GM19240 (cell line): ENCODE measurements around the gene DCAF7.

Experiments
- DNase-seq: peaks from one replicate; pipeline ENCODE4 v3.0.0; 2011; ENCODE audit warnings: low spot score; ENCODE audit not compliant: insufficient read length

The DCAF7 gene

DNA sequence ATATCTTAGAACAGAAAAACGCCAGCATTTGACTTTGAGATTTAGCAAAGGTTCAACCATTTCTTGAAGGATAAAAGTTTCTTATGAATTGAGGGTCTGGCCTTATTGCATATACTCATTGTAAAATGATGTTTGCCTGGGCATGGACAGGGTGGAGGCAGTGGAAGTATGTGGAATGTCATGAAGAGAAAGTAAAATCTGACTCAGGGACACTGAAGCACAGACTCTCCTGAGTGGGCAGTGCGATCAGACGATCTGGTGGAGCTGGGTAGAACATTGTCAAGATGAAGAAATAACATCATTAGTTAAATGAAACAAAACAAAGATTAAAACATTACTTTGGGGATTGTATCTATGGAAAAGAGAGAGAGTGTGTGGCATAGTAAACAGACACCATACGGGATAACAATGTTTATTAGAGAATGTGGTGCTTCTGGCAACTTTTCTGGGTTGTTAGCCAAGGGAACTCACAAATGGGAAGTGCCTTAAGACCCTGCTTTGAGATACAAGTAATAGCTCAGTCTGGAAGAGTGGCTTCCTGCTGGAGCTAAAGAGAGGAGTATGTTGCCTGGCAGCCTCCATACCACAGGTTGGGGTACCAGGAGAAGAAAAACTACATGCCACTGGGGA is 76.4 kb downstream of the DCAF7 start:
- DNase-seq, result no peak

DNA sequence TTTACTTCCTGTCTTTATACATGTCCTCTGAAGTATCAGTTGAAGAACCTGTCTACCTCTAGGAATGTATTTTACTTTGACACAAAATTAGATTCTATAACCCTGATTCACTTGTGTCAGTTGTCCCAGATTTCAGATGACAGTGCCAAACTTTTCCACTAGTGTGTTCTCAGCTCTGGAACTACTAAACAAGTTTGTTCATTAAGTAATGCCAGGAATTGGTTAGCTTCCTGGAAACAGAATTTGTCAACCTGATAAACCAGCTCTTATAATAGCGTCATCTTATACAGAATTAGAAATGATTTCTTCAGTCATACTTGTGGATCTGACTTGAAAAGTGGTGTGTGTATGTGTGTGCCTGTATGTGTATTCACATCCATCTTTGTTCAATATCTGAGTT is 79.3 kb downstream of the DCAF7 start:
- no peak for DNase-seq

DNA sequence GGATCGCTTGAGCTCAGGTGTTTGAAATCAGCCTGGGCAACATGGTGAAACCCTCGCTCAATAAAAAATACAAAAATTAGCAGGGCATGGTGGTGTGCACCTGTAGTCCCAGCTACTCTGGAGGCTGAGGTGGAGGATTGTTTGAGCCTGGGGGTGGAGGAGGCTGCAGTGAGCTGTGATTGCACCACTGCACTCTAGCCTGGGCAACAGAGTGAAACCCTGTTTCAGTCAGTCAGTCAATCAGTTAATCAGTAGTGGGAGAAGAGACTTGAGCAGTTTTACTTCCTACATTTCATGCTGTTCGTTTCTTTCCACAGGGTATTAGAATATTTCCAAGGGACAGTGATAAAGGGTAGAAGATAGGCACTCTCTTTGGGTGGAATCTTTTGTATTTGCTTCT is 80.8 kb downstream of the DCAF7 start:
- DNase-seq, result no peak

- no peak for DNase-seq
These were observed 81.3 kb downstream of the DCAF7 start for GRCh38 chr17:63631626-63632025.

- DNase-seq, result no peak
These were observed 83.5 kb downstream of the DCAF7 start for GRCh38 chr17:63633742-63634141.

GRCh38 chr17:63634163-63634562 is 83.9 kb downstream of the DCAF7 start:
- DNase-seq, result no peak

DNA sequence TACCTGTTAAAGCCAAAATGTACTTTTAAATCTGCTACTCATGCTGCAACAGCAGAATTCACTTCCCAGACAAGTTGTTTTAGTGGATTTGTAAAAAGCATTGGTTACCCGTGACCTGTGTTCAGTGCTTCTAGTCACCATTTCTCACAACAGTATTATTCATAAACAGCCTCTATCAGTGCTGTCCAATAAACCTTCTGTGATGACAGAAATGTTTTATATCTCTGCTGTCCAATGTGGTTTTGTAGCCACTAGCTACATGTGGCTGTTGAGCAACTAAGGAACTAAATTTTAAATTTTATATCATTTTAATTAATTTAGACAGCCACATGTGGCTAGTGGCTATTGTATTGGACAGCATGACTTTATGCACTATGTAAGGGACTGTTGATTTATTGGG is 84.5 kb downstream of the DCAF7 start:
- DNase-seq, result no peak

- no peak for DNase-seq
These were observed 85.0 kb downstream of the DCAF7 start for GRCh38 chr17:63635290-63635689.

DNA sequence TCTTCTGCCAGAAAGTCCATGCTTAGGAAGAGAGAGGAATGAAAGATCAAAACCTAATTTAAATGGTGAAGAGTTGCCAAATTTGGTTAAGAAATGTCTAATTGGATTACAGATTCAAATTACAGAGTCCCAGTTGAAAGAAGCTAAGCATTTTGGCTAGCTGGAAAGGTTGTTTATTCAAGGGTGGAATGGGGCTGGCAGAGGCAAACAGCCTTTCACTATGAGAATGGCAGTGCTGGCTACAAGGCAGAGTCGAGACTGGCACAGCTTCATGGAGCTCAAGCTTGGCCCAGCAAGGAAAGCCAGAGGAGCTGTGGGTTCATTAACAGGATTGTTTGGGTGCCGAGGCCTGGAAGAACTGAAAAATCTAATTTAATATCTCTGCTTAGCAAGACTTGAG is 85.5 kb downstream of the DCAF7 start:
- DNase-seq, result no peak

- DNase-seq, result no peak
These were observed 88.8 kb downstream of the DCAF7 start for GRCh38 chr17:63639125-63639524.

DNA sequence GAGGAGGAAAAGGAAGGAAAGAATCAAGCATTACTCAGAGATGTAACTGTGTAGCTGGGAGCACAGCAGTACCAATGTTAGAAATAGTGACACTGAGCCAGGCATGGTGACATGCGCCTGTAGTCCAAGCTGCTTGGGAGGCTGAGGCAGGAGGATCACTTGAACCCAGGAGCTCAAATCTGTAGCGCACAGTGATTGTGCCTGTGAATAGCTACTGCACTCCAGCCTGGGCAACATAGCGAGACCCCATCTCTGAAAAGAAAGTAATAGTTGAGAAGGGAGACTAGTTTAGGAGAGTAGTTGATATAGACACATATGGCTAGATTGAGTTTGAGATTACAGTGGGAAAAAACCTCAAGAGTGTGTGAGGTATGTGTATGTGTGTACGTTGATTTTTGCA is 89.8 kb downstream of the DCAF7 start:
- DNase-seq, result no peak

GRCh38 chr17:63641692-63642448 is 91.6 kb downstream of the DCAF7 start:
- DNase-seq, result no peak
